KMS-11 (cell line): ENCODE results near the gene ENTREP1.

Source experiments
- H2AFZ ChIP-seq: fragments of 200-600 bp; sonication (generic); 2 replicates; pipeline ENCODE4 v1.6.1; 2016; ENCODE audit warnings: antibody characterized with exemption, mixed run types, low read depth
- H3K27ac ChIP-seq: fragments of 200-600 bp; sonication (generic); 2 replicates; pipeline ENCODE4 v1.6.1; 2016; ENCODE audit warnings: mild to moderate bottlenecking, mixed run types
- H3K27me3 ChIP-seq: fragments of 200-600 bp; sonication (generic); 2 replicates; pipeline ENCODE4 v1.6.1; 2017; ENCODE audit warnings: mild to moderate bottlenecking, low read depth, mixed run types, moderate library complexity; ENCODE audit not compliant: insufficient read depth
- H3K36me3 ChIP-seq: fragments of 200-600 bp; sonication (generic); 2 replicates; pipeline ENCODE4 v1.6.1; 2017; ENCODE audit warnings: mild to moderate bottlenecking, mixed run types; ENCODE audit not compliant: insufficient read depth
- H3K4me1 ChIP-seq: fragments of 200-600 bp; sonication (generic); 2 replicates; pipeline ENCODE4 v1.6.1; 2016; ENCODE audit warnings: mild to moderate bottlenecking, low read depth, mixed run types; ENCODE audit not compliant: poor library complexity, severe bottlenecking
- H3K4me2 ChIP-seq: fragments of 200-600 bp; sonication (generic); 2 replicates; pipeline ENCODE4 v1.7.0; 2016; ENCODE audit warnings: mild to moderate bottlenecking, mixed run types
- H3K4me3 ChIP-seq: fragments of 200-600 bp; sonication (generic); IDR thresholded peaks from 2 replicates; pipeline ENCODE4 v1.6.1; 2017; ENCODE audit warnings: low read depth, low read length, mixed read lengths; ENCODE audit not compliant: insufficient read depth
- H3K79me2 ChIP-seq: fragments of 200-600 bp; sonication (generic); 2 replicates; pipeline ENCODE4 v1.6.1; 2016; ENCODE audit warnings: low read depth, mixed run types; ENCODE audit not compliant: insufficient read depth
- H3K9ac ChIP-seq: fragments of 200-600 bp; sonication (generic); 2 replicates; pipeline ENCODE4 v1.6.1; 2016; ENCODE audit warnings: mild to moderate bottlenecking, mixed run types
- H4K20me1 ChIP-seq: fragments of 200-600 bp; sonication (generic); 2 replicates; pipeline ENCODE4 v1.6.1; 2016; ENCODE audit warnings: mild to moderate bottlenecking, mixed run types; ENCODE audit not compliant: insufficient read depth
- CTCF ChIP-seq: fragments of 200-600 bp; sonication (generic); conservative IDR thresholded peaks from 2 replicates; pipeline ENCODE4 v1.6.1; 2017; ENCODE audit warnings: low read depth, mild to moderate bottlenecking, antibody characterized with exemption, low read length, moderate library complexity, mixed read lengths

The ENTREP1 gene

GRCh38 chr9:69339620-69340019 lies 14.6 kb downstream of the ENTREP1 start:
- no peak overlapping the region for H3K4me3 ChIP-seq
- no peaks in the 10 kb centered on the region for H3K4me1 ChIP-seq
- TF ChIP-seq CTCF, result no peak
- no peak overlapping the region for H3K27ac ChIP-seq
- no peaks in the 10 kb centered on the region for H3K27me3 ChIP-seq
- H3K36me3 ChIP-seq, result no peaks in the 10 kb centered on the region
- H3K4me2 ChIP-seq, result no peak overlapping the region
- H3K79me2 ChIP-seq, result no peaks in the 10 kb centered on the region
- H3K9ac ChIP-seq, result no peak overlapping the region
- H4K20me1 ChIP-seq, result no peaks in the 10 kb centered on the region
- H2AFZ ChIP-seq, result no peak overlapping the region

GRCh38 chr9:69340631-69341030 lies 15.6 kb downstream of the ENTREP1 start:
- Histone ChIP-seq H3K9ac (no peak overlapping the region), H3K79me2 (no peaks in the 10 kb centered on the region), H3K27me3 (no peaks in the 10 kb centered on the region), H4K20me1 (no peaks in the 10 kb centered on the region), H3K27ac (no peak overlapping the region), H3K4me2 (no peak overlapping the region), H3K36me3 (no peaks in the 10 kb centered on the region), H3K4me1 (no peaks in the 10 kb centered on the region), H3K4me3 (no peak overlapping the region), H2AFZ (no peak overlapping the region)
- no peak for TF ChIP-seq CTCF

DNA sequence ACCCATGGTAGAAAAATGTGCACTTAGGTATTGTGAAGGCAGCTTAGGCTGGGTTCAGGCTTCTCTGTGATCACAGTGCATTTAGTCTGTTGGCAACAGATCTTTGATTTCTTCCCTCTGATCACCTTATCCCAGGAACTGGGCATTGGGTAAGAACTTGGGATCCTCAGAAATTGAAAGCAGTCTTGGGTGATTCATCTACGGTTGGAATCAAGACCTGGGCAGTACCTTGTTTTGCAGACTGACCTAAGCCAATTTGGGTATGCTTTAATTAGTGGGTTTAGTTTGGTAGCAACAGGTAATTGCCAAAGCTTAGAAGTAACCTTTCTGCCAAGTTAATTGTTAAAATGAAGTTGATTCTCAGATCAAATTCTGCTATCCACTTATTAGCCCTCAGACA lies 17.8 kb downstream of the ENTREP1 start:
- no peaks in the 10 kb centered on the region for H3K4me1 ChIP-seq
- H2AFZ ChIP-seq, result no peak overlapping the region
- H3K79me2 ChIP-seq, result no peaks in the 10 kb centered on the region
- no peak overlapping the region for H3K4me3 ChIP-seq
- no peaks in the 10 kb centered on the region for H4K20me1 ChIP-seq
- no peak overlapping the region for H3K4me2 ChIP-seq
- H3K36me3 ChIP-seq, result no peaks in the 10 kb centered on the region
- no peak overlapping the region for H3K9ac ChIP-seq
- no peak overlapping the region for H3K27ac ChIP-seq
- no peaks in the 10 kb centered on the region for H3K27me3 ChIP-seq
- TF ChIP-seq CTCF, result no peak

GRCh38 chr9:69344459-69344858 lies 19.4 kb downstream of the ENTREP1 start:
- Histone ChIP-seq H3K36me3 (no peaks in the 10 kb centered on the region), H4K20me1 (no peaks in the 10 kb centered on the region), H3K4me3 (no peak overlapping the region), H3K9ac (no peak overlapping the region), H2AFZ (no peak overlapping the region), H3K79me2 (no peaks in the 10 kb centered on the region), H3K27me3 (no peaks in the 10 kb centered on the region), H3K27ac (no peak overlapping the region), H3K4me2 (no peak overlapping the region), H3K4me1 (no peaks in the 10 kb centered on the region)
- TF ChIP-seq CTCF, result no peak
